Stomach (tissue), 9 donors: ENCODE data around the gene PLXNB1. TPM values are rescaled to one million over a fixed set of nuclear protein-coding genes. Genes with fewer than 3 reads are reported as not detected.
A peak's percentile ranks its signal among the peaks of the same experiment; 100 is the strongest.

ENCODE experiments used
- DNase-seq, 2 donors: peaks; one replicate each; pipeline versions ENCODE4 v3.0.0 to v3.0.0-alpha.2; 2013 to 2019
- H3K27ac ChIP-seq, 5 donors: fragments of 200-600 bp in 4 of 5; sonication (generic) in 4 of 5; one replicate each; pipeline ENCODE4 v1.5.1; 2013 to 2019; ENCODE audit warnings: mild to moderate bottlenecking in 1 of 5, moderate library complexity in 1 of 5
- H3K27me3 ChIP-seq, 3 donors: fragments of 200-600 bp; sonication (generic); one replicate each; pipeline ENCODE4 v1.5.1; 2017 to 2019; ENCODE audit warnings: mixed run types in 1 of 3
- H3K36me3 ChIP-seq, 4 donors: fragments of 200-600 bp; sonication (generic); 1 replicate in 3 of 4; 2 replicates in 1 of 4; pipeline ENCODE4 v1.5.1; 2016 to 2019
- H3K4me1 ChIP-seq, 4 donors: fragments of 200-600 bp; sonication (generic); one replicate each; pipeline ENCODE4 v1.5.1; 2016 to 2019
- H3K4me3 ChIP-seq, 4 donors: fragments of 200-600 bp; sonication (generic) in 3 of 4; one replicate each; pipeline ENCODE4 v1.5.1; 2016 to 2019; ENCODE audit warnings: mild to moderate bottlenecking in 1 of 4
- H3K9me3 ChIP-seq, 4 donors: fragments of 200-600 bp; sonication (generic); one replicate each; pipeline ENCODE4 v1.5.1; 2016 to 2019
- EP300 ChIP-seq: sonication (generic); formaldehyde crosslinking; IDR thresholded peaks from one replicate; pipeline ENCODE4 v1.6.1; 2017; ENCODE audit warnings: antibody characterized with exemption
- POLR2A ChIP-seq, 4 donors: fragments of 450-650 bp; IDR thresholded peaks; one replicate each; pipeline ENCODE4 v1.6.1; 2016; ENCODE audit warnings: antibody characterized with exemption in 4 of 4, control low read depth in 2 of 4, mild to moderate bottlenecking in 1 of 4, moderate library complexity in 1 of 4
- POLR2AphosphoS5 ChIP-seq, 3 donors: sonication (generic); formaldehyde crosslinking; IDR thresholded peaks; one replicate each; pipeline ENCODE4 v1.6.1; 2016; ENCODE audit warnings: antibody characterized with exemption in 3 of 3
- WGBS, 5 donors: extraction: QIAGEN DNeasy Blood & Tissue Kit in 3 of 5; methylation state at CpG; one replicate each; pipeline versions ENCODE4 v1.1.5 to v1.1.7; 2013 to 2018; 5-methylcytosine and 5-hydroxymethylcytosine counted together
- intact Hi-C: fragments of 100-400 bp; cut with DNase I; formaldehyde crosslinking; loops from one replicate; pipeline ENCODE4 v1.15.1; 2023; ENCODE audit warnings: low total_unique reads
- polyA plus RNA-seq, 3 donors: library from polyadenylated mRNA; stranded (reverse); fragments of 200-250 nt; gene quantifications; one replicate each; pipeline ENCODE4 v1.2.3, GENCODE V29; 2013
- total RNA-seq, 5 donors: library from RNA; depleted of rRNA; stranded (reverse); fragments of >200 nt; gene quantifications; one replicate each; pipeline versions ENCODE4 v1.1.0 to v1.2.3, GENCODE V29; 2014 to 2016
- TF ChIP-seq, protein P1 (sequence below), 7 experiments: fragments of 450-650 bp in 4 of 7; fragments of 200-600 bp in 3 of 7; sonication (generic) in 3 of 7; IDR thresholded peaks; one replicate each; pipeline ENCODE4 v1.5.1; 2016 to 2019; ENCODE audit warnings: antibody characterized with exemption in 7 of 7, control low read depth in 2 of 7, mild to moderate bottlenecking in 1 of 7
- donor health status: healthy with polysubstance abuse.
- donor health status: Bipolar disorder and iron deficiency.
- donor health status: healthy.

Gene PLXNB1
- total and polyA plus RNA-seq, 8 donors = 13.9 to 874 (median 135) TPM

DNA sequence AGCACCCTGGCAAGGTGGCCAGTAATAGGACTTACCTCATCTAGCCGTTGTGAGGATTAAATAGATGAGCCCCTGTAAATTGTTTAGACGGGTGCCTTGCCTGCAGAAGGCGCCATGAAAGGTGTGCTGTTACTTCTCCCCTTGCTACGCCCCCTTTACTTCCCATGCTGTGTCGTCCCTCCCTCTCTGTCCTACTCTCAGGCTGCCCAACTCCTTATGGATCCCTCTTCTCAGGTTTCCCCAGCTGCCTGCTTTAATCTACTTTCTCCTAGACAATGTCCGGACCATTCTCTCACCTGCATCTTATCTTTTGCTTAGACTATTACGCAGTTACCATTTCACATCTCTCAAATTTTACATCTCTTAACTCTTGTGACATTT, 59.6 kb downstream of the PLXNB1 start:
- no peak for DNase-seq
- Histone ChIP-seq H3K4me1 (no peaks in the 10 kb centered on the region), H3K27ac (no peak overlapping the region), H3K27me3 (no peaks in the 10 kb centered on the region), H3K36me3 (no peaks in the 10 kb centered on the region), H3K9me3 (no peaks in the 10 kb centered on the region), H3K4me3 (no peak overlapping the region)
- no peak for TF ChIP-seq POLR2AphosphoS5 (IDR thresholded peaks at IDR 0.05)
- TF ChIP-seq POLR2A (IDR thresholded peaks at IDR 0.05) = no peak
- no peak for TF ChIP-seq EP300
- TF ChIP-seq, protein P1, sequence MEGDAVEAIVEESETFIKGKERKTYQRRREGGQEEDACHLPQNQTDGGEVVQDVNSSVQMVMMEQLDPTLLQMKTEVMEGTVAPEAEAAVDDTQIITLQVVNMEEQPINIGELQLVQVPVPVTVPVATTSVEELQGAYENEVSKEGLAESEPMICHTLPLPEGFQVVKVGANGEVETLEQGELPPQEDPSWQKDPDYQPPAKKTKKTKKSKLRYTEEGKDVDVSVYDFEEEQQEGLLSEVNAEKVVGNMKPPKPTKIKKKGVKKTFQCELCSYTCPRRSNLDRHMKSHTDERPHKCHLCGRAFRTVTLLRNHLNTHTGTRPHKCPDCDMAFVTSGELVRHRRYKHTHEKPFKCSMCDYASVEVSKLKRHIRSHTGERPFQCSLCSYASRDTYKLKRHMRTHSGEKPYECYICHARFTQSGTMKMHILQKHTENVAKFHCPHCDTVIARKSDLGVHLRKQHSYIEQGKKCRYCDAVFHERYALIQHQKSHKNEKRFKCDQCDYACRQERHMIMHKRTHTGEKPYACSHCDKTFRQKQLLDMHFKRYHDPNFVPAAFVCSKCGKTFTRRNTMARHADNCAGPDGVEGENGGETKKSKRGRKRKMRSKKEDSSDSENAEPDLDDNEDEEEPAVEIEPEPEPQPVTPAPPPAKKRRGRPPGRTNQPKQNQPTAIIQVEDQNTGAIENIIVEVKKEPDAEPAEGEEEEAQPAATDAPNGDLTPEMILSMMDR (IDR thresholded peaks at IDR 0.05) = no peak
- intact Hi-C loops = no loop called here
- 75 to 82% (median 79%) methylated on average over 7 of the region's 7 CpGs for WGBS, 5 donors

DNA sequence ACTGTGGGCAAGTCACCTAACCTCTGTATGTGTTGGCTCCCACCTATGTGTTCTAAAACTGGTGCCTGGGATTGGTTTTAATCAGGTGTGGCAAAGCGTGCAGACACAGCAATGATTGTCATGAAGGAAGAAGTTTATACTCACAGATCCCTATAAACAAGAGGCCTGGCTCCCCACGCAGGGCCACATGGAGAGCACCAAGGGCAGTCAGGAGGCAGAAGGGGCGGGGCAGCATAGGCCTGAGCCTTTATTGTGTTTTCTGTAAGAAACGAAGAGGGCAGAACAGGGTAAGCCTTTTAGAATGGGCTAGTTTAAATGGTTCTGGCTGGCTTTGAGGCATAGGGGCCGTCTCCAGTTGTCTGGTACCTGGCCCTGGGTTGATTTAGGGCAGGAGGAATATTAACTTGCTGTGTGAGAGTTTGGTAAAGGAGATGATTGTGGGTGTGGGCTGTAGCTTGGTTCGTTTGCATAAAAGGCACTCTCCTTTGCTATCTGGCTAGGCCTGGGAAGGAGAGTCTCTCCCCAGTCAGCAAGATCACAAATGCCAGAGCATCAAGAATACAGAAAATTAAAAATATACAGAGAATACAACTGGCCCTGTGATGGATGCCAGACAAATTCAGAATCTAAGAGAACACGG, 60.1 kb downstream of the PLXNB1 start:
- H3K27me3 ChIP-seq = no peaks in the 10 kb centered on the region
- TF ChIP-seq, protein P1 (IDR thresholded peaks at IDR 0.05) = no peak
- TF ChIP-seq POLR2AphosphoS5 (IDR thresholded peaks at IDR 0.05) (no peak), POLR2A (IDR thresholded peaks at IDR 0.05) (no peak), EP300 (no peak)
- intact Hi-C loops = no loop called here
- H3K9me3 ChIP-seq = no peaks in the 10 kb centered on the region
- 54 to 63% (median 60%) methylated on average over 7 of the region's 7 CpGs for WGBS, 5 donors
- no peak overlapping the region for H3K4me3 ChIP-seq
- no peak overlapping the region for H3K27ac ChIP-seq
- H3K4me1 ChIP-seq = no peaks in the 10 kb centered on the region
- peak in 1 of 2 donors; percentile 17 for DNase-seq
- H3K36me3 ChIP-seq = no peaks in the 10 kb centered on the region

DNA sequence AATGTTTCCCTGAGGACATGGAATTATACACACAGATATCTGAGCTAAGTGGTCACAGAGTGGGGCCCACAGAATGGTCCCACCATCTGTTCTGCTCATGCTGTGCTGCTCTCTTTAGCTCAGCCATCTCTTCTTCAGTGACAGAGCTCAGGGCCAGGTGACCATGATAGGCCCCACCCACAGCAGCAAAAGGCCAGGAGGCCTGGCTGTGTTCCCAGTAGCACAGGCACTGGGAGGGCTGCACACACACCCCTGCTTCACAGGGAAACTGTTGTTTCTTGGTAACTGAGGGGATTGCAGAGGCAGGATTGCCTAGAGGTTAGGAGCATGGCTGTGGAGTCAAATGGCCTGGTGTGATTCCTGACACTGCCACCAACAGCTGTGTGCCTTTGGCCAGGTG, 62.7 kb downstream of the PLXNB1 start:
- intact Hi-C loops = no loop called here
- H3K4me1 ChIP-seq = no peaks in the 10 kb centered on the region
- no peaks in the 10 kb centered on the region for H3K27me3 ChIP-seq
- H3K27ac ChIP-seq = no peak overlapping the region
- peak; percentile 31 to 76 for DNase-seq
- no peaks in the 10 kb centered on the region for H3K36me3 ChIP-seq
- no peak overlapping the region for H3K4me3 ChIP-seq
- H3K9me3 ChIP-seq = peaks cover 0 to 3% (median 0%) of the 10 kb centered on the region in 4 donors
- TF ChIP-seq POLR2AphosphoS5 (IDR thresholded peaks at IDR 0.05) = no peak

DNA sequence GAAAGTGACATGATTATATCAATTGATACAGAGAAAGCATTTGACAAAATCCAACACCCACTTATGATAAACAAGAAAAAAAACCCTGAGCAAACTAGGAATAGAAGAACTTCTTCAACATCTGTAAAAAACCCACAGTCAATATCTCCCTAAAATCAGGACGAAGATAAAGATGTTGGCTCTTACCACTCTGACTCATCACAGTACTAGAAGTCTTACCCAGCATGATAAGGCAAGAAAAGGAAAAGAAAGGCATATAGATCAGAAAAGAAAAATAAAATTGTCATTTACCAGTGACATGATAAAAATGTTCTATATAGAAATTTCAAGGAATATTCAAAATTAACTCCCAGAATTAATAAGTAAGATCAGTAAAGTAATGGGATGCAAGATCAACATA, 65.0 kb downstream of the PLXNB1 start:
- intact Hi-C loops = no loop called here
- Histone ChIP-seq H3K9me3 (peaks cover 0 to 5% (median 0%) of the 10 kb centered on the region in 4 donors), H3K4me1 (no peaks in the 10 kb centered on the region), H3K4me3 (no peak overlapping the region), H3K27me3 (no peaks in the 10 kb centered on the region), H3K27ac (no peak overlapping the region), H3K36me3 (no peaks in the 10 kb centered on the region)
- no peak for DNase-seq
- whole genome bisulfite sequencing, 5 donors = 48 to 73% (median 69%) methylated on average over 1 of the region's 1 CpG
- TF ChIP-seq POLR2A (IDR thresholded peaks at IDR 0.05) = no peak
- TF ChIP-seq EP300 = no peak
- TF ChIP-seq, protein P1 (IDR thresholded peaks at IDR 0.05) = no peak
- no peak for TF ChIP-seq POLR2AphosphoS5 (IDR thresholded peaks at IDR 0.05)

DNA sequence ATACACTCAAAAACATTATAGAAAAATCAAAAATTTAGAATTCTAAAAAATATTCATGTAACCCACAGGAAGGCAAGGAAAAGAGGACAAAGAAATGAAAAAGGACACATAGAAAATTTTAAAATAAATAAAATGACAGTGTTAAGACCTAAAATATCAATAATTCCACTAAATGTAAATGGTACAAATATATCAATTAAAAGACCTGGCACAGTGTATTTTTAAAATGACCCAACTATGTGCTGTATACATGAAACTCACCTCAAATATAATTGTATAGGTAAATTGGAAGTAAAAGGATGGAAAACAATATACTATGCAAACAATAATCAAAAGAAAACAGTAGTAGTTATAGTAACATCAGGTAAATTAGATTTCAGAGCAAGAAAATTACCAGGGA, 68.0 kb downstream of the PLXNB1 start:
- no peak overlapping the region for H3K27ac ChIP-seq
- no peak for TF ChIP-seq POLR2A (IDR thresholded peaks at IDR 0.05)
- TF ChIP-seq POLR2AphosphoS5 (IDR thresholded peaks at IDR 0.05) = no peak
- no peaks in the 10 kb centered on the region for H3K4me1 ChIP-seq
- DNase-seq = no peak
- intact Hi-C loops = no loop called here
- H3K27me3 ChIP-seq = peaks cover 0 to 3% (median 0%) of the 10 kb centered on the region in 3 donors
- no peaks in the 10 kb centered on the region for H3K36me3 ChIP-seq
- H3K9me3 ChIP-seq = peaks cover 0 to 5% (median 0%) of the 10 kb centered on the region in 4 donors
- no peak overlapping the region for H3K4me3 ChIP-seq
